Trophoblast cell (in vitro differentiated cells and primary cell): ENCODE measurements around the gene DSCAM.

Experiments used
- DNase-seq, 2 donors: peaks; one replicate each; pipeline ENCODE4 v3.0.0-alpha.2; 2016
- H2AFZ ChIP-seq: 2 replicates; pipeline ENCODE4 v1.6.1; 2013; ENCODE audit warnings: low read length, moderate library complexity, mild to moderate bottlenecking; ENCODE audit not compliant: insufficient read depth, poor library complexity
- H2AK5ac ChIP-seq: 2 replicates; pipeline ENCODE4 v1.6.1; 2013; ENCODE audit warnings: mild to moderate bottlenecking, low read length
- H2BK120ac ChIP-seq: 2 replicates; pipeline ENCODE4 v1.6.1; 2013; ENCODE audit warnings: low read length, mild to moderate bottlenecking, moderate library complexity; ENCODE audit not compliant: insufficient read depth, poor library complexity
- H2BK12ac ChIP-seq: 2 replicates; pipeline ENCODE4 v1.6.1; 2013; ENCODE audit warnings: mild to moderate bottlenecking, low read length, moderate library complexity
- H2BK5ac ChIP-seq: 2 replicates; pipeline ENCODE4 v1.6.1; 2013; ENCODE audit warnings: low read length, low read depth, moderate library complexity, mild to moderate bottlenecking; ENCODE audit not compliant: poor library complexity
- H3K14ac ChIP-seq: 2 replicates; pipeline ENCODE4 v1.6.1; 2013; ENCODE audit warnings: mild to moderate bottlenecking, low read length
- H3K18ac ChIP-seq: 2 replicates; pipeline ENCODE4 v1.6.1; 2013; ENCODE audit warnings: mild to moderate bottlenecking, low read length
- H3K23ac ChIP-seq: 2 replicates; pipeline ENCODE4 v1.6.1; 2013; ENCODE audit warnings: low read length
- H3K27ac ChIP-seq: 2 replicates; pipeline ENCODE4 v1.5.1; 2013; ENCODE audit warnings: low read depth, mild to moderate bottlenecking, inconsistent platforms, low read length, moderate library complexity
- H3K27me3 ChIP-seq: 2 replicates; pipeline ENCODE4 v1.6.1; 2013; ENCODE audit warnings: inconsistent platforms, mild to moderate bottlenecking, low read length, moderate library complexity; ENCODE audit not compliant: insufficient read depth
- H3K36me3 ChIP-seq, 2 experiments: 1 replicate in 1 of 2; 2 replicates in 1 of 2; pipeline ENCODE4 v1.6.1; 2013; ENCODE audit warnings: low read length in 2 of 2, mild to moderate bottlenecking in 2 of 2, moderate library complexity in 1 of 2; ENCODE audit not compliant: insufficient read depth in 2 of 2, control insufficient read depth in 1 of 2
- H3K4ac ChIP-seq: 2 replicates; pipeline ENCODE4 v1.6.1; 2013; ENCODE audit warnings: low read depth, mild to moderate bottlenecking, low read length, moderate library complexity
- H3K4me1 ChIP-seq, 2 experiments: 1 replicate in 1 of 2; 2 replicates in 1 of 2; pipeline ENCODE4 v1.6.1; 2013; ENCODE audit warnings: low read length in 2 of 2, mild to moderate bottlenecking in 2 of 2, moderate library complexity in 1 of 2; ENCODE audit not compliant: insufficient read depth in 2 of 2, control insufficient read depth in 1 of 2
- H3K4me2 ChIP-seq: 2 replicates; pipeline ENCODE4 v1.6.1; 2013; ENCODE audit warnings: inconsistent platforms, mild to moderate bottlenecking, low read length, moderate library complexity
- H3K4me3 ChIP-seq: 2 replicates; pipeline ENCODE4 v1.5.1; 2013; ENCODE audit warnings: mild to moderate bottlenecking, low read depth, low read length, inconsistent platforms
- H3K79me1 ChIP-seq: one replicate; pipeline ENCODE4 v1.6.1; 2013; ENCODE audit warnings: low read length
- H3K79me2 ChIP-seq: 2 replicates; pipeline ENCODE4 v1.6.1; 2013; ENCODE audit warnings: low read length, mild to moderate bottlenecking; ENCODE audit not compliant: control insufficient read depth, insufficient read depth, poor library complexity
- H3K9ac ChIP-seq: 2 replicates; pipeline ENCODE4 v1.6.1; 2013; ENCODE audit warnings: mild to moderate bottlenecking, low read length
- H3K9me3 ChIP-seq: 2 replicates; pipeline ENCODE4 v1.6.1; 2013; ENCODE audit warnings: low read depth, mild to moderate bottlenecking, control low read depth, inconsistent platforms, low read length; ENCODE audit not compliant: insufficient read depth
- H4K12ac ChIP-seq: 2 replicates; pipeline ENCODE4 v1.6.1; 2013; ENCODE audit warnings: low read depth, mild to moderate bottlenecking, low read length, moderate library complexity
- H4K8ac ChIP-seq: 2 replicates; pipeline ENCODE4 v1.6.1; 2013; ENCODE audit warnings: low read depth, mild to moderate bottlenecking, low read length, moderate library complexity
- H4K91ac ChIP-seq: one replicate; pipeline ENCODE4 v1.6.1; 2013; ENCODE audit warnings: low read depth, mild to moderate bottlenecking, low read length, moderate library complexity
- WGBS: extraction: QIAGEN DNeasy Blood & Tissue Kit; methylation state at CpG from one replicate; pipeline ENCODE4 v1.1.7; 2013; ENCODE audit warnings: missing lambda C conversion rate; ENCODE audit not compliant: insufficient read length, insufficient coverage; ENCODE audit errors: extremely low coverage; 5-methylcytosine and 5-hydroxymethylcytosine counted together

The DSCAM gene

DNA sequence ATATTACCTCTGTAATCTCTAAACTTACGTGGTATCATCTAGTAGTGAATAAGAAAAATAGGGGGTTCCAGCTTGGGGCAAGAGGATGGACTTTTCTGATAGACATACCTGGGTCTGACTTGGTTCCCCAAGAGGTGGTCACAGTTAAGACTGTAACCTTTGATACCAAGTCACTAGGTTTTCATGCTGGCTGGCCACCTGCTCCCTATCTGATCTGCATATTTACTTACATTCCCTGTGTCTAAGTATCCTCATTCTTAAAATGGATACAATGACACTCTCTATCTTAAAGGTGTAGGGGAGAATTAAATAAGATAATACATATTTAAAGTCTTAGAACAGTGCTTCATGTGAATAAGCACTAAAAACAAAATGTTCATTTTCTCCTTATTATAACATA is 312.1 kb downstream of the DSCAM start:
- no peak overlapping the region for H3K9ac ChIP-seq
- H3K4me3 ChIP-seq = no peak overlapping the region
- no peak overlapping the region for H3K18ac ChIP-seq
- peak; percentile 58 to 71 for DNase-seq
- H2BK5ac ChIP-seq = no peak overlapping the region
- no peak overlapping the region for H4K12ac ChIP-seq
- no peak overlapping the region for H4K8ac ChIP-seq
- H3K79me2 ChIP-seq = no peaks in the 10 kb centered on the region
- no peak overlapping the region for H2AK5ac ChIP-seq
- no CpG with 5 or more reads among the region's 1 CpG for WGBS
- H3K23ac ChIP-seq = no peak overlapping the region
- H3K36me3 ChIP-seq = no peaks in the 10 kb centered on the region
- no peaks in the 10 kb centered on the region for H3K79me1 ChIP-seq
- H3K4me1 ChIP-seq = peaks cover 3 to 6% of the 10 kb centered on the region in 2 experiments
- no peak overlapping the region for H3K4ac ChIP-seq
- H2BK120ac ChIP-seq = no peak overlapping the region
- no peak overlapping the region for H3K27ac ChIP-seq
- H3K4me2 ChIP-seq = no peak overlapping the region
- H2BK12ac ChIP-seq = no peak overlapping the region
- no peak overlapping the region for H4K91ac ChIP-seq
- no peak overlapping the region for H2AFZ ChIP-seq
- peaks cover 2% of the 10 kb centered on the region for H3K9me3 ChIP-seq
- no peak overlapping the region for H3K14ac ChIP-seq
- H3K27me3 ChIP-seq = no peaks in the 10 kb centered on the region

GRCh38 chr21:40531431-40532110 is 315.4 kb downstream of the DSCAM start:
- H3K9me3 ChIP-seq = peaks cover 2% of the 10 kb centered on the region
- no peak overlapping the region for H3K4ac ChIP-seq
- no peak overlapping the region for H3K4me3 ChIP-seq
- H3K27ac ChIP-seq = no peak overlapping the region
- no peak overlapping the region for H4K12ac ChIP-seq
- H3K14ac ChIP-seq = no peak overlapping the region
- no peaks in the 10 kb centered on the region for H3K27me3 ChIP-seq
- DNase-seq = peak; percentile 59 to 85
- H3K9ac ChIP-seq = no peak overlapping the region
- no peak overlapping the region for H2BK5ac ChIP-seq
- H3K79me2 ChIP-seq = no peaks in the 10 kb centered on the region
- H4K8ac ChIP-seq = no peak overlapping the region
- no CpG with 5 or more reads among the region's 4 CpGs for WGBS
- H3K4me2 ChIP-seq = no peak overlapping the region
- H2BK120ac ChIP-seq = no peak overlapping the region
- no peak overlapping the region for H2AFZ ChIP-seq
- H3K18ac ChIP-seq = no peak overlapping the region
- no peaks in the 10 kb centered on the region for H3K36me3 ChIP-seq
- H2AK5ac ChIP-seq = no peak overlapping the region
- no peak overlapping the region for H4K91ac ChIP-seq
- no peaks in the 10 kb centered on the region for H3K79me1 ChIP-seq
- H2BK12ac ChIP-seq = no peak overlapping the region
- H3K23ac ChIP-seq = no peak overlapping the region
- peaks cover 3 to 6% of the 10 kb centered on the region in 2 experiments for H3K4me1 ChIP-seq

GRCh38 chr21:40531016-40531415 is 315.9 kb downstream of the DSCAM start:
- Histone ChIP-seq H4K12ac (no peak overlapping the region), H3K4me3 (no peak overlapping the region), H2AFZ (no peak overlapping the region), H3K18ac (no peak overlapping the region), H3K27me3 (no peaks in the 10 kb centered on the region), H4K8ac (no peak overlapping the region), H2BK120ac (no peak overlapping the region), H3K14ac (no peak overlapping the region), H2BK5ac (no peak overlapping the region), H3K4ac (no peak overlapping the region), H3K23ac (no peak overlapping the region), H2BK12ac (no peak overlapping the region), H2AK5ac (no peak overlapping the region), H3K36me3 (no peaks in the 10 kb centered on the region), H3K4me1 (peaks cover 3 to 6% of the 10 kb centered on the region in 2 experiments), H3K9ac (no peak overlapping the region), H3K9me3 (peaks cover 2% of the 10 kb centered on the region), H3K79me2 (no peaks in the 10 kb centered on the region), H4K91ac (no peak overlapping the region), H3K4me2 (no peak overlapping the region), H3K27ac (no peak overlapping the region), H3K79me1 (no peaks in the 10 kb centered on the region)
- DNase-seq = peak; percentile 75 to 83
- no CpG with 5 or more reads among the region's 10 CpGs for WGBS

- Histone ChIP-seq H3K4ac (no peak overlapping the region), H3K9ac (no peak overlapping the region), H2BK120ac (no peak overlapping the region), H2BK12ac (no peak overlapping the region), H2AFZ (no peak overlapping the region), H3K79me1 (no peaks in the 10 kb centered on the region), H4K8ac (no peak overlapping the region), H3K36me3 (no peaks in the 10 kb centered on the region), H3K27me3 (no peaks in the 10 kb centered on the region), H3K4me2 (no peak overlapping the region), H3K23ac (no peak overlapping the region), H3K79me2 (no peaks in the 10 kb centered on the region), H3K4me3 (no peak overlapping the region), H2BK5ac (no peak overlapping the region), H3K4me1 (peaks cover 3% of the 10 kb centered on the region in 2 experiments), H3K14ac (no peak overlapping the region), H3K27ac (no peak overlapping the region), H4K12ac (no peak overlapping the region), H2AK5ac (no peak overlapping the region), H4K91ac (no peak overlapping the region), H3K9me3 (no peaks in the 10 kb centered on the region), H3K18ac (no peak overlapping the region)
- DNase-seq = no peak
Observed at GRCh38 chr21:40517646-40518045, 329.3 kb downstream of the DSCAM start.
